ENCODE results near the gene NOX4. TPM values are rescaled to one million over a fixed set of nuclear protein-coding genes. Genes with fewer than 3 reads are reported as not detected.

The NOX4 gene
- total RNA-seq, 1 experiment from 2014 or later: not detected

DNA sequence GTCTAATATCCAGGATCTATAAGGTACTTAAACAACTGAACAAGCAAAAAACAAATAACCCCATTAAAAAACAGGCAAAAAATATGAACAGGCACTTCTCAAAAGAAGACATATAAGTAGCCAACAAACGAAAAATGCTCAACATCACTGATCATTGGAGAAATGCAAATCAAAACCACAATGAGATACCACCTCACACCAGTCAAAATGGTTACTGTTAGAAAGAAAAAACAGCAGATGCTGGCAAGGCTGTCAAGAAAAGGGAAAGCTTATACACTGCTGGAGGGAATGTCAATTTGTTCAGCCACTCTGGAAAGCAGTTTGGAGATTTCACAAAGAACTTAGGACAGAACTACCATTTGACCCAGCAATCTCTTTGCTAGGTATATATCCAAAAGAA lies 30.6 kb upstream of the NOX4 start:
- H3K36me3 ChIP-seq (ENCODE audit: low read depth): no peaks in the 10 kb centered on the region
- ChIA-PET POLR2A (ENCODE audit: unreplicated experiment) (no interaction called here), CTCF (no interaction called here)
- H3K27ac ChIP-seq: no peak overlapping the region
- H3K9me2 ChIP-seq (ENCODE audit: insufficient read depth): peaks cover 3% of the 10 kb centered on the region; the same call in 1 of the 2 replicates
- BruUV-seq (replicated peaks): no TSS peak
- H3K4me3 ChIP-seq: no peak overlapping the region
- TF ChIP-seq, protein P1, sequence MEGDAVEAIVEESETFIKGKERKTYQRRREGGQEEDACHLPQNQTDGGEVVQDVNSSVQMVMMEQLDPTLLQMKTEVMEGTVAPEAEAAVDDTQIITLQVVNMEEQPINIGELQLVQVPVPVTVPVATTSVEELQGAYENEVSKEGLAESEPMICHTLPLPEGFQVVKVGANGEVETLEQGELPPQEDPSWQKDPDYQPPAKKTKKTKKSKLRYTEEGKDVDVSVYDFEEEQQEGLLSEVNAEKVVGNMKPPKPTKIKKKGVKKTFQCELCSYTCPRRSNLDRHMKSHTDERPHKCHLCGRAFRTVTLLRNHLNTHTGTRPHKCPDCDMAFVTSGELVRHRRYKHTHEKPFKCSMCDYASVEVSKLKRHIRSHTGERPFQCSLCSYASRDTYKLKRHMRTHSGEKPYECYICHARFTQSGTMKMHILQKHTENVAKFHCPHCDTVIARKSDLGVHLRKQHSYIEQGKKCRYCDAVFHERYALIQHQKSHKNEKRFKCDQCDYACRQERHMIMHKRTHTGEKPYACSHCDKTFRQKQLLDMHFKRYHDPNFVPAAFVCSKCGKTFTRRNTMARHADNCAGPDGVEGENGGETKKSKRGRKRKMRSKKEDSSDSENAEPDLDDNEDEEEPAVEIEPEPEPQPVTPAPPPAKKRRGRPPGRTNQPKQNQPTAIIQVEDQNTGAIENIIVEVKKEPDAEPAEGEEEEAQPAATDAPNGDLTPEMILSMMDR (conservative IDR thresholded peaks at IDR 0.05): no peak
- TF ChIP-seq EZH2 (IDR thresholded peaks at IDR 0.05; ENCODE audit: low read depth): no peak
- H3K9me3 ChIP-seq (ENCODE audit: insufficient read depth, low read depth): no peaks in the 10 kb centered on the region
- H3K4me2 ChIP-seq: no peak overlapping the region
- H3K79me2 ChIP-seq (ENCODE audit: low read depth): no peaks in the 10 kb centered on the region
- H3F3A ChIP-seq (ENCODE audit: insufficient read depth, low read depth): no peaks in the 10 kb centered on the region
- intact Hi-C loops (cut with micrococcal nuclease; ENCODE audit: unreplicated experiment): no loop called here
- no peaks in the 10 kb centered on the region for H3K4me1 ChIP-seq (replicated peaks; ENCODE audit: insufficient read depth)
- no peak overlapping the region for H2AFZ ChIP-seq
- no peak for DNase-seq
- no peaks in the 10 kb centered on the region for H3K27me3 ChIP-seq (ENCODE audit: insufficient read depth, low read depth)
- no peaks in the 10 kb centered on the region for H4K20me1 ChIP-seq (ENCODE audit: insufficient read depth)

DNA sequence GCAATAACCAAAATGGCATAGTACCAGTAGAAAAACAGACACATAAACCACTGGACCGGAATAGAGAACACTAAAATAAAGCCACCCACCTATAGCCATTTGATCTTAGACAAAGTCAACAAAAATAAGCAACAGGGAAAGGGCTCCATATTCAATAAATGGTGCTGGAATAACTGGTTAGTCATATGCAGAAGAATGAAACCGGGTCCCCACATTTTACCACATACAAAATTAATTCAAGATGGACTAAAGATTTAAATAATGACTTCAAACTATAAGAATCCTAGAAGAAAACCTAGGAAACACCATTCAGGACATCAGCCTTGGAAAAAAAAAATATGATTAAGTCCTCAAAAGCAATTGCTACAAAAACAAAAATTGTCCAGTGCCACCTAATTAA lies 30.1 kb upstream of the NOX4 start:
- Histone ChIP-seq H4K20me1 (ENCODE audit: insufficient read depth) (no peaks in the 10 kb centered on the region), H3K79me2 (ENCODE audit: low read depth) (no peaks in the 10 kb centered on the region), H3K36me3 (ENCODE audit: low read depth) (no peaks in the 10 kb centered on the region), H3K9me3 (ENCODE audit: insufficient read depth, low read depth) (no peaks in the 10 kb centered on the region), H3K4me2 (no peak overlapping the region), H3K4me1 (replicated peaks; ENCODE audit: insufficient read depth) (no peaks in the 10 kb centered on the region), H3K9me2 (ENCODE audit: insufficient read depth) (peaks cover 3% of the 10 kb centered on the region; the same call in 1 of the 2 replicates), H3K4me3 (no peak overlapping the region), H2AFZ (no peak overlapping the region), H3K27ac (no peak overlapping the region), H3F3A (ENCODE audit: insufficient read depth, low read depth) (no peaks in the 10 kb centered on the region), H3K27me3 (ENCODE audit: insufficient read depth, low read depth) (no peaks in the 10 kb centered on the region)
- TF ChIP-seq EZH2 (IDR thresholded peaks at IDR 0.05; ENCODE audit: low read depth): no peak
- TF ChIP-seq, protein P1 (conservative IDR thresholded peaks at IDR 0.05): no peak
- POLR2A ChIA-PET (ENCODE audit: unreplicated experiment): no interaction called here
- intact Hi-C loops (cut with micrococcal nuclease; ENCODE audit: unreplicated experiment): no loop called here
- no peak for DNase-seq
- no TSS peak for BruUV-seq (replicated peaks)
- CTCF ChIA-PET: no interaction called here

DNA sequence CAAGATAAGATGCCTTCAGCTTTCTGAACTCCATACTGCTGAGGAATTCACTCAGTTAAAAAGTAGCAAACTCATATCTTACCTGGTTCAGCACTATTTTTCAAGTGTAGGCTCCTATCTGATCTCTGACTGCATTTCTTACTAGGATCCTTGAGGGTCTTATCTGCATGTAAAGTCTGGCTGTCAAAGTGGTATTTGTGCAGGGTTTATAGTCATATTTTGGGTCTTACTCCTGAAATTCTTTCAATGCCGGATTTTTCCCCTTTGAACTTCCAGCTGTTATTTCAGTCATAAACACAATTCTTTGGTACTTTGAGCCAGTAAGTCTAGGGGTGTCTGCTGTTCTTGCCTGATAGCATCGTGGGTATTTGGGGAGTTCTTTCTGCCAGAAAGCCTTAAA lies 25.3 kb upstream of the NOX4 start:
- Histone ChIP-seq H3K4me1 (replicated peaks; ENCODE audit: insufficient read depth) (no peaks in the 10 kb centered on the region), H3F3A (ENCODE audit: insufficient read depth, low read depth) (no peaks in the 10 kb centered on the region), H3K79me2 (ENCODE audit: low read depth) (no peaks in the 10 kb centered on the region), H3K4me2 (no peak overlapping the region), H3K4me3 (no peak overlapping the region), H3K27ac (no peak overlapping the region), H3K36me3 (ENCODE audit: low read depth) (no peaks in the 10 kb centered on the region), H3K9me2 (ENCODE audit: insufficient read depth) (no peaks in the 10 kb centered on the region; the same call in 1 of the 2 replicates), H4K20me1 (ENCODE audit: insufficient read depth) (no peaks in the 10 kb centered on the region), H3K9me3 (ENCODE audit: insufficient read depth, low read depth) (no peaks in the 10 kb centered on the region), H3K27me3 (ENCODE audit: insufficient read depth, low read depth) (no peaks in the 10 kb centered on the region), H2AFZ (no peak overlapping the region)
- ChIA-PET POLR2A (ENCODE audit: unreplicated experiment) (no interaction called here), CTCF (no interaction called here)
- TF ChIP-seq, protein P1 (conservative IDR thresholded peaks at IDR 0.05): no peak
- TF ChIP-seq EZH2 (IDR thresholded peaks at IDR 0.05; ENCODE audit: low read depth): no peak
- BruUV-seq (replicated peaks): no TSS peak
- intact Hi-C loops (cut with micrococcal nuclease; ENCODE audit: unreplicated experiment): no loop called here
- DNase-seq: no peak

All from PC-9 (cell line).